HG02571 (cell line): Measurements from ENCODE around the gene SENP1.

ENCODE experiments used
- ATAC-seq: cut with Tn5 transposase; IDR thresholded peaks from one replicate; pipeline ENCODE4 v1.9.1; 2021; ENCODE audit warnings: mild to moderate bottlenecking, moderate library complexity; ENCODE audit not compliant: unreplicated experiment

SENP1 gene

GRCh38 chr12:48068457-48068856, 37.4 kb downstream of the SENP1 start:
- ATAC-seq, result no peak

- ATAC-seq, result no peak
Measured at GRCh38 chr12:48067250-48067938, 38.5 kb downstream of the SENP1 start.

GRCh38 chr12:48065041-48065440, 40.8 kb downstream of the SENP1 start:
- ATAC-seq, result no peak

GRCh38 chr12:48063530-48063929, 42.3 kb downstream of the SENP1 start:
- no peak for ATAC-seq

GRCh38 chr12:48061938-48062719, 43.8 kb downstream of the SENP1 start:
- ATAC-seq, result no peak

- ATAC-seq, result no peak
Measured at GRCh38 chr12:48060474-48060873, 45.4 kb downstream of the SENP1 start.

GRCh38 chr12:48058771-48059170, 47.1 kb downstream of the SENP1 start:
- no peak for ATAC-seq

GRCh38 chr12:48054955-48055821, 50.7 kb downstream of the SENP1 start:
- no peak for ATAC-seq

GRCh38 chr12:48053883-48054282, 52.0 kb downstream of the SENP1 start:
- no peak for ATAC-seq

GRCh38 chr12:48053122-48053521, 52.8 kb downstream of the SENP1 start:
- ATAC-seq, result no peak

- ATAC-seq, result no peak
Measured at GRCh38 chr12:48051681-48052080, 54.2 kb downstream of the SENP1 start.

- no peak for ATAC-seq
Measured at GRCh38 chr12:48050174-48050573, 55.7 kb downstream of the SENP1 start.

- ATAC-seq, result no peak
Measured at GRCh38 chr12:48045965-48046518, 59.8 kb downstream of the SENP1 start.

GRCh38 chr12:48045061-48045846, 60.6 kb downstream of the SENP1 start:
- no peak for ATAC-seq

- no peak for ATAC-seq
Measured at GRCh38 chr12:48044396-48044795, 61.5 kb downstream of the SENP1 start.

- no peak for ATAC-seq
Measured at GRCh38 chr12:48043771-48044170, 62.1 kb downstream of the SENP1 start.

- ATAC-seq, result no peak
Measured at GRCh38 chr12:48041591-48042423, 64.1 kb downstream of the SENP1 start.

- no peak for ATAC-seq
Measured at GRCh38 chr12:48040354-48040753, 65.5 kb downstream of the SENP1 start.

GRCh38 chr12:48039151-48039550, 66.7 kb downstream of the SENP1 start:
- no peak for ATAC-seq
